ENCODE measurements around the gene VPS51. TPM values are rescaled to one million over a fixed set of nuclear protein-coding genes. Genes with fewer than 3 reads are reported as not detected.
A peak's percentile ranks its signal among the peaks of the same experiment; 100 is the strongest.

VPS51 gene
- total and polyA plus RNA-seq, 2 of the 13 experiments (the other 11 are each of a cell fraction or from before 2014, with no cell fraction given) = 76.3 to 90.6 TPM

- TF ChIP-seq ZSCAN12 (CRISPR knock-in tag; IDR thresholded peaks at IDR 0.05) = 0 out of 2 replicates have a peak, but pooled peaks have one; percentile 26
- TF ChIP-seq MTA1 (CRISPR knock-in tag; IDR thresholded peaks at IDR 0.05; ENCODE audit: borderline replicate concordance) = no peak
- no peak for TF ChIP-seq CCAR2 (optimal IDR thresholded peaks at IDR 0.05; ENCODE audit: low read depth, low read length)
- no peak for TF ChIP-seq ZNF264 (CRISPR knock-in tag; IDR thresholded peaks at IDR 0.05)
- no peak for TF ChIP-seq HIC2 (CRISPR knock-in tag; IDR thresholded peaks at IDR 0.05; ENCODE audit: low read depth)
- peak; percentile 34; the same call in 1 of the 2 replicates for TF ChIP-seq THAP7 (CRISPR knock-in tag; IDR thresholded peaks at IDR 0.05)
- peak; percentile 60; the same call in 1 of the 2 replicates for TF ChIP-seq GATA4 (IDR thresholded peaks at IDR 0.05; ENCODE audit: borderline replicate concordance, low read depth)
- no peak for TF ChIP-seq ADNP (CRISPR knock-in tag; IDR thresholded peaks at IDR 0.05)
- peak; percentile 20; the same call in 1 of the 2 replicates for TF ChIP-seq ZBTB3 (CRISPR knock-in tag; IDR thresholded peaks at IDR 0.05; ENCODE audit: borderline replicate concordance, low read depth)
- TF ChIP-seq PHF20 (CRISPR knock-in tag; IDR thresholded peaks at IDR 0.05) = peak; percentile 96
- TF ChIP-seq MZF1 (CRISPR knock-in tag; IDR thresholded peaks at IDR 0.05; ENCODE audit: borderline replicate concordance) = no peak
- no peak for TF ChIP-seq MTERF4 (CRISPR knock-in tag; IDR thresholded peaks at IDR 0.05)
- no peak for TF ChIP-seq USF2 (IDR thresholded peaks at IDR 0.05; ENCODE audit: low read depth, low read length)
- peak; percentile 19; the same call in 1 of the 2 replicates for TF ChIP-seq USF2 (CRISPR knock-in tag; IDR thresholded peaks at IDR 0.05; ENCODE audit: borderline replicate concordance)
- no peak; the same call in 1 of the 2 replicates for TF ChIP-seq ZBED4 (CRISPR knock-in tag; IDR thresholded peaks at IDR 0.05; ENCODE audit: borderline replicate concordance)
- peak; percentile 42; the same call in 1 of the 2 replicates for TF ChIP-seq ZFP41 (CRISPR knock-in tag; IDR thresholded peaks at IDR 0.05; ENCODE audit: borderline replicate concordance)
- TF ChIP-seq ZNF431 (CRISPR knock-in tag; IDR thresholded peaks at IDR 0.05; ENCODE audit: borderline replicate concordance, low read depth) = peak; percentile 83; the same call in 1 of the 2 replicates
These were observed 26.1 kb downstream of the VPS51 start, which contains the start of the genes FAU and MRPL49 (continued) for GRCh38 chr11:65121865-65122696.
